ENCODE results near the gene STX18. TPM values are rescaled to one million over a fixed set of nuclear protein-coding genes. Genes with fewer than 3 reads are reported as not detected.

The STX18 gene
- total RNA-seq, 4 donors from 2014 or later, result 9.2 to 56.9 (median 42.1) TPM

DNA sequence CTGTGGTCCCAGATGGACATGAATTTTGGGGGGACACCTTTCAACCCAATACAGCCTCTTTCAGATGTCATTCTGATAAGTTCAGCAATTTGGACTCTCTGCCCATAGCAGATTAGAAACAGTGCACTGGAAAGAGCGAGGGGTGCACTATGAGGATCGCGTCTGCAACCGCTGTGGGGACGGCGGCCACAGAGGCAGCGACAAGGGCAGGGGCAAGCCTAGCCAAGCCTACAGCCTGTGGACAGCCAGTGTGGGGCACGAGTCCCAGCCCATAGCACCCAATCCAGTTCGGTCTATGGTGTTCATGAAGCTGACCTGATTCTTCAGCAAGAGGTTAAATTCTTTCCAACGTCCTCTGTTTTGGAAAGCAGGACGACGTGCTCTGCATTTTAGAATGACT lies 164.7 kb downstream of the STX18 start:
- Histone ChIP-seq H3K4me1 (no peaks in the 10 kb centered on the region), H3K27ac (no peak overlapping the region), H3K27me3 (peaks cover 10% of the 10 kb centered on the region), H3K9me3 (no peaks in the 10 kb centered on the region), H3K36me3 (no peaks in the 10 kb centered on the region), H3K4me3 (no peak overlapping the region)
- TF ChIP-seq POLR2AphosphoS5 (IDR thresholded peaks at IDR 0.05), result no peak
- TF ChIP-seq, protein P1, sequence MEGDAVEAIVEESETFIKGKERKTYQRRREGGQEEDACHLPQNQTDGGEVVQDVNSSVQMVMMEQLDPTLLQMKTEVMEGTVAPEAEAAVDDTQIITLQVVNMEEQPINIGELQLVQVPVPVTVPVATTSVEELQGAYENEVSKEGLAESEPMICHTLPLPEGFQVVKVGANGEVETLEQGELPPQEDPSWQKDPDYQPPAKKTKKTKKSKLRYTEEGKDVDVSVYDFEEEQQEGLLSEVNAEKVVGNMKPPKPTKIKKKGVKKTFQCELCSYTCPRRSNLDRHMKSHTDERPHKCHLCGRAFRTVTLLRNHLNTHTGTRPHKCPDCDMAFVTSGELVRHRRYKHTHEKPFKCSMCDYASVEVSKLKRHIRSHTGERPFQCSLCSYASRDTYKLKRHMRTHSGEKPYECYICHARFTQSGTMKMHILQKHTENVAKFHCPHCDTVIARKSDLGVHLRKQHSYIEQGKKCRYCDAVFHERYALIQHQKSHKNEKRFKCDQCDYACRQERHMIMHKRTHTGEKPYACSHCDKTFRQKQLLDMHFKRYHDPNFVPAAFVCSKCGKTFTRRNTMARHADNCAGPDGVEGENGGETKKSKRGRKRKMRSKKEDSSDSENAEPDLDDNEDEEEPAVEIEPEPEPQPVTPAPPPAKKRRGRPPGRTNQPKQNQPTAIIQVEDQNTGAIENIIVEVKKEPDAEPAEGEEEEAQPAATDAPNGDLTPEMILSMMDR (IDR thresholded peaks at IDR 0.05), result no peak
- intact Hi-C loops (cut with DNase I; ENCODE audit: low total_unique reads), result no loop called here
- in situ Hi-C loops (cut with MboI; ENCODE audit: low pct_ligation_motif_present in 1 of 4, low pct_unique_long_range_greater_than_20kb in 1 of 4, low sequenced_read_pairs in 3 of 4), result no loop called here
- 67 to 86% methylated on average over 2 to 12 of the region's 12 CpGs for WGBS, 2 donors (ENCODE audit: low coverage in 1 of 2)
- no peak for DNase-seq

DNA sequence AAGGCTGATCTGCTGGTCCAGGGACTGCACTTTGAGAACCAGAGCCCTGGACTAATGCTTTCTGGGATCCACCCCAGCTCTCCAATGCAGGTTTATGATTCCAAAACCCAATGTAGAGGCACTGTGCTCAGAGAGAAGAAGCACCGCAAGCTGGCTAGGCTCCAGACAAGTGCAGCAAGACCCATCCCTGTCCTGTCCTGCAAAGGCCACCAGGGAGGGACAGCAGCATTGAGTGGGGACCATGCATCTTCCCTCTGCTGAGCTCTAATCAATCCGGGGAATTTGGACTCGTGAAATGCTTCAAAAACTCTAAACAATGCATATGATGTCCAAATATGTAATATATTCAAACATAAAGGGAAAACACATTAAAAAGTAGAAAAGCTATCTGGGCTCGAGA lies 165.8 kb downstream of the STX18 start:
- intact Hi-C loops (cut with DNase I; ENCODE audit: low total_unique reads) (no loop called here), in situ Hi-C loops (cut with MboI; ENCODE audit: low pct_ligation_motif_present in 1 of 4, low pct_unique_long_range_greater_than_20kb in 1 of 4, low sequenced_read_pairs in 3 of 4) (no loop called here)
- Histone ChIP-seq H3K36me3 (no peaks in the 10 kb centered on the region), H3K4me3 (no peak overlapping the region), H3K4me1 (no peaks in the 10 kb centered on the region), H3K27ac (no peak overlapping the region), H3K9me3 (no peaks in the 10 kb centered on the region), H3K27me3 (peaks cover 10% of the 10 kb centered on the region)
- no peak for DNase-seq
- TF ChIP-seq EP300 (IDR thresholded peaks at IDR 0.05; ENCODE audit: low read depth), result no peak
- no peak for TF ChIP-seq POLR2AphosphoS5 (IDR thresholded peaks at IDR 0.05)
- no peak for TF ChIP-seq POLR2A (IDR thresholded peaks at IDR 0.05)
- TF ChIP-seq, protein P1 (IDR thresholded peaks at IDR 0.05), result no peak
- 74 to 77% methylated on average over 3 to 4 of the region's 4 CpGs for WGBS, 2 donors (ENCODE audit: low coverage in 1 of 2)

DNA sequence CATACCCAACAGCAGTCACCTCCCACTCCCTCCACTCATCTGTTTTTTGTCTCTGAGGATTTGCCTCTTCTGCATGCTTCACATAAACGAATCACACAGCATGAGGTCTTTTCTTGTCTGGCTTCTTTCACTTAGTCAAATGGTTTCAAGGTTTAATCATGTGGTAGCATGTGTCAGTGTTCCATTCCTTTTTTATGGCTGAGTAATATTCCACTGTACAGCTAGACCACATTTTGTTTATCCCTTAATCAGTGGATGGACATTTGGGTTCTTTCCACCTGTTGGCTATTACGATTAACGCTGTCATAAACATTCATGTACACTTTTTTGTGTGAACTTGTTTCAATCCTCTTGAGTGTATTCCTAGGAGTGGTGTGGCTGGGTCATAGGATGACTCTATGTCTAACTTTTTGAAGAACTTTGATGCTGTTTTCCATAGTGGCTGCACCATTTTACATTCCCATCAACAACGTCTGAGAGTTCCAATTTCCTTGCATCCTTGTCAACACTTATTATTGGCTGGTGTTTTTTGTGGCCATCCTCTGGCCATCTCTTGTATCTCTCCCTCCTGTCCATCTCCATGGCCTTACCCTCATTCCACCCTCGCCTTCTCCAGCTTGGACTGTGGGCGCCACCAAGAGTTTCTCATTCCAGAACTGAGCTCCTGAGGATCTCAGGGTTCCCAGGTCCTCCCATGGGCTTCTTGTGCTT lies 167.3 kb downstream of the STX18 start:
- Histone ChIP-seq H3K36me3 (no peaks in the 10 kb centered on the region), H3K9me3 (no peaks in the 10 kb centered on the region), H3K27ac (no peak overlapping the region), H3K4me1 (no peaks in the 10 kb centered on the region), H3K27me3 (peaks cover 4% of the 10 kb centered on the region), H3K4me3 (no peak overlapping the region)
- no peak for TF ChIP-seq POLR2A (IDR thresholded peaks at IDR 0.05)
- TF ChIP-seq EP300 (IDR thresholded peaks at IDR 0.05; ENCODE audit: low read depth), result no peak
- TF ChIP-seq POLR2AphosphoS5 (IDR thresholded peaks at IDR 0.05), result no peak
- TF ChIP-seq, protein P1 (IDR thresholded peaks at IDR 0.05), result no peak
- intact Hi-C loops (cut with DNase I; ENCODE audit: low total_unique reads) (no loop called here), in situ Hi-C loops (cut with MboI; ENCODE audit: low pct_ligation_motif_present in 1 of 4, low pct_unique_long_range_greater_than_20kb in 1 of 4, low sequenced_read_pairs in 3 of 4) (no loop called here)
- no peak for DNase-seq
- 86 to 93% methylated on average over 3 to 6 of the region's 6 CpGs for WGBS, 2 donors (ENCODE audit: low coverage in 1 of 2)

Other genes starting within 250 kb of the STX18 start
- 1 to 10 TPM in 3 of 4 donors, not detected in 1; 2.2 to 3.5 (median 2.7) TPM for gene NSG1, start 154.9 kb downstream of the STX18 start, total RNA-seq